Effector memory CD4-positive, alpha-beta T cell (primary cell): ENCODE data around the gene REXO1.

Experiments
- DNase-seq, 3 donors: peaks; one replicate each; pipeline ENCODE4 v3.0.0-alpha.2; 2020
- H3K27ac ChIP-seq: 2 replicates; pipeline ENCODE4 v1.7.0; 2013; ENCODE audit warnings: mild to moderate bottlenecking, low read length, moderate library complexity; ENCODE audit not compliant: insufficient read depth, poor library complexity, severe bottlenecking
- H3K27me3 ChIP-seq: replicated peaks from 2 replicates; pipeline ENCODE4 v1.7.0; 2013; ENCODE audit warnings: mild to moderate bottlenecking, low read length; ENCODE audit not compliant: insufficient read depth, control insufficient read depth, poor library complexity, severe bottlenecking
- H3K36me3 ChIP-seq: 2 replicates; pipeline ENCODE4 v1.7.0; 2013; ENCODE audit warnings: mild to moderate bottlenecking, low read length, moderate library complexity; ENCODE audit not compliant: control insufficient read depth, insufficient read depth
- H3K4me1 ChIP-seq: 2 replicates; pipeline ENCODE4 v1.7.0; 2013; ENCODE audit warnings: low read length, mild to moderate bottlenecking; ENCODE audit not compliant: control insufficient read depth, insufficient read depth, poor library complexity, severe bottlenecking
- H3K4me3 ChIP-seq: 2 replicates; pipeline ENCODE4 v1.7.0; 2013; ENCODE audit warnings: low read length, low read depth, mild to moderate bottlenecking; ENCODE audit not compliant: insufficient read depth, poor library complexity, severe bottlenecking
- H3K9me3 ChIP-seq: 2 replicates; pipeline ENCODE4 v1.7.0; 2013; ENCODE audit warnings: mild to moderate bottlenecking, low read length, moderate library complexity; ENCODE audit not compliant: control insufficient read depth

REXO1 gene

GRCh38 chr19:1822210-1822609 is 26.1 kb downstream of the REXO1 start:
- no peaks in the 10 kb centered on the region for H3K4me1 ChIP-seq
- peaks cover 70% of the 10 kb centered on the region for H3K36me3 ChIP-seq
- no peaks in the 10 kb centered on the region for H3K9me3 ChIP-seq
- H3K27me3 ChIP-seq = no peaks in the 10 kb centered on the region
- no peak overlapping the region for H3K27ac ChIP-seq
- no peak for DNase-seq
- H3K4me3 ChIP-seq = no peak overlapping the region

- Histone ChIP-seq H3K36me3 (peaks cover 80% of the 10 kb centered on the region), H3K27ac (no peak overlapping the region)
- DNase-seq = no peak
Measured at GRCh38 chr19:1819341-1820255, 28.7 kb downstream of the REXO1 start.

GRCh38 chr19:1818549-1819195 is 29.6 kb downstream of the REXO1 start:
- no peak overlapping the region for H3K27ac ChIP-seq
- H3K4me1 ChIP-seq = no peaks in the 10 kb centered on the region
- H3K9me3 ChIP-seq = no peaks in the 10 kb centered on the region
- no peaks in the 10 kb centered on the region for H3K27me3 ChIP-seq
- peaks cover 75% of the 10 kb centered on the region for H3K36me3 ChIP-seq
- no peak for DNase-seq
- H3K4me3 ChIP-seq = no peak overlapping the region

More at GRCh38 chr19:1819341-1820255, 28.7 kb downstream of the REXO1 start:
- H3K4me3 ChIP-seq = no peak overlapping the region
- H3K27me3 ChIP-seq = no peaks in the 10 kb centered on the region
- no peaks in the 10 kb centered on the region for H3K9me3 ChIP-seq
- H3K4me1 ChIP-seq = no peaks in the 10 kb centered on the region

- H3K4me1 ChIP-seq = peaks cover 6% of the 10 kb centered on the region
- no peaks in the 10 kb centered on the region for H3K27me3 ChIP-seq
- no peak for DNase-seq
- no peak overlapping the region for H3K4me3 ChIP-seq
- H3K27ac ChIP-seq = no peak overlapping the region
- no peaks in the 10 kb centered on the region for H3K9me3 ChIP-seq
- H3K36me3 ChIP-seq = peaks cover 68% of the 10 kb centered on the region
Measured at GRCh38 chr19:1817553-1818179, 30.6 kb downstream of the REXO1 start.

- no peaks in the 10 kb centered on the region for H3K27me3 ChIP-seq
- no peak overlapping the region for H3K4me3 ChIP-seq
- peaks cover 59% of the 10 kb centered on the region for H3K36me3 ChIP-seq
- H3K4me1 ChIP-seq = peaks cover 12% of the 10 kb centered on the region
- no peaks in the 10 kb centered on the region for H3K9me3 ChIP-seq
- no peak for DNase-seq
- no peak overlapping the region for H3K27ac ChIP-seq
Measured at GRCh38 chr19:1816530-1817298, 31.6 kb downstream of the REXO1 start.

GRCh38 chr19:1815605-1816529 is 32.4 kb downstream of the REXO1 start:
- Histone ChIP-seq H3K36me3 (peaks cover 51% of the 10 kb centered on the region), H3K4me1 (peaks cover 16% of the 10 kb centered on the region), H3K27me3 (no peaks in the 10 kb centered on the region), H3K4me3 (no peak overlapping the region), H3K27ac (no peak overlapping the region), H3K9me3 (no peaks in the 10 kb centered on the region)
- DNase-seq = no peak

GRCh38 chr19:1814833-1815604 is 33.3 kb downstream of the REXO1 start:
- no peaks in the 10 kb centered on the region for H3K9me3 ChIP-seq

GRCh38 chr19:1814391-1814790 is 33.9 kb downstream of the REXO1 start:
- H3K4me1 ChIP-seq = peaks cover 16% of the 10 kb centered on the region
- H3K36me3 ChIP-seq = peaks cover 39% of the 10 kb centered on the region
- DNase-seq = no peak
- H3K4me3 ChIP-seq = no peak overlapping the region
- no peak overlapping the region for H3K27ac ChIP-seq
- no peaks in the 10 kb centered on the region for H3K27me3 ChIP-seq
- H3K9me3 ChIP-seq = no peaks in the 10 kb centered on the region

More at GRCh38 chr19:1814833-1815604, 33.3 kb downstream of the REXO1 start:
- no peak overlapping the region for H3K4me3 ChIP-seq
- no peaks in the 10 kb centered on the region for H3K27me3 ChIP-seq
- H3K36me3 ChIP-seq = peaks cover 45% of the 10 kb centered on the region
- H3K4me1 ChIP-seq = peaks cover 16% of the 10 kb centered on the region
- DNase-seq = no peak
- H3K27ac ChIP-seq = no peak overlapping the region
